ENCODE results near the gene ITGB1BP1. TPM values are rescaled to one million over a fixed set of nuclear protein-coding genes. Genes with fewer than 3 reads are reported as not detected.

ITGB1BP1 gene
- total RNA-seq, 4 donors from 2014 or later = 10.7 to 27.7 (median 21.7) TPM

DNA sequence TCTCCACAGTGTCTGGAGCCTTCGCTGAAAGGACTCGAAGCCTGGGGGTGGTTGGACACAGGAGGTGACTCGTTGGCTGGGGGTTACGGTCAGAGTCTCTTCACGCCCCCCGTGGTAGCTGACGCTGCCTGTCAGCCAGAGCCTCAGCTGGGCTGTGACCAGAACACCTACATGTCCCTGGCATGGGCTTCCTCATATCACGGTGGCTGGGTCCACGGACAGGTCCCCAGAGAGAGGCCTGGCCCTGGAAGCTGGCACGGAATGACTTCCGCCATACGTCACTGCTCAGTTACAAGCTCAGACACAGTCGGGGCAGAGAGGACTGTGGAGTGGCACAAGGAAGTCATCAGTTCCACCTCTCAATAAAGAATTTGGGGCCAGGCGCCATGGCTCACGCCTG is 28.5 kb downstream of the ITGB1BP1 start:
- Histone ChIP-seq H3K9me3 (no peaks in the 10 kb centered on the region), H3K4me1 (no peaks in the 10 kb centered on the region), H3K27ac (no peak overlapping the region), H3K36me3 (peaks cover 0 to under 1% (median 0%) of the 10 kb centered on the region in 4 donors), H3K4me3 (no peak overlapping the region), H3K27me3 (no peaks in the 10 kb centered on the region)
- in situ Hi-C loops (cut with MboI; ENCODE audit: low pct_ligation_motif_present in 1 of 4, low pct_unique_long_range_greater_than_20kb in 1 of 4, low sequenced_read_pairs in 3 of 4) = no loop called here
- intact Hi-C loops (cut with DNase I; ENCODE audit: low total_unique reads) = no loop called here
- 95% methylated on average over 12 of the region's 15 CpGs; no CpG with 5 or more reads in 1 of the 2 donors for WGBS, 2 donors (ENCODE audit: low coverage in 1 of 2)
- TF ChIP-seq, protein P1, sequence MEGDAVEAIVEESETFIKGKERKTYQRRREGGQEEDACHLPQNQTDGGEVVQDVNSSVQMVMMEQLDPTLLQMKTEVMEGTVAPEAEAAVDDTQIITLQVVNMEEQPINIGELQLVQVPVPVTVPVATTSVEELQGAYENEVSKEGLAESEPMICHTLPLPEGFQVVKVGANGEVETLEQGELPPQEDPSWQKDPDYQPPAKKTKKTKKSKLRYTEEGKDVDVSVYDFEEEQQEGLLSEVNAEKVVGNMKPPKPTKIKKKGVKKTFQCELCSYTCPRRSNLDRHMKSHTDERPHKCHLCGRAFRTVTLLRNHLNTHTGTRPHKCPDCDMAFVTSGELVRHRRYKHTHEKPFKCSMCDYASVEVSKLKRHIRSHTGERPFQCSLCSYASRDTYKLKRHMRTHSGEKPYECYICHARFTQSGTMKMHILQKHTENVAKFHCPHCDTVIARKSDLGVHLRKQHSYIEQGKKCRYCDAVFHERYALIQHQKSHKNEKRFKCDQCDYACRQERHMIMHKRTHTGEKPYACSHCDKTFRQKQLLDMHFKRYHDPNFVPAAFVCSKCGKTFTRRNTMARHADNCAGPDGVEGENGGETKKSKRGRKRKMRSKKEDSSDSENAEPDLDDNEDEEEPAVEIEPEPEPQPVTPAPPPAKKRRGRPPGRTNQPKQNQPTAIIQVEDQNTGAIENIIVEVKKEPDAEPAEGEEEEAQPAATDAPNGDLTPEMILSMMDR (IDR thresholded peaks at IDR 0.05) = no peak
- no peak for TF ChIP-seq EP300 (IDR thresholded peaks at IDR 0.05; ENCODE audit: low read depth)
- no peak for DNase-seq

DNA sequence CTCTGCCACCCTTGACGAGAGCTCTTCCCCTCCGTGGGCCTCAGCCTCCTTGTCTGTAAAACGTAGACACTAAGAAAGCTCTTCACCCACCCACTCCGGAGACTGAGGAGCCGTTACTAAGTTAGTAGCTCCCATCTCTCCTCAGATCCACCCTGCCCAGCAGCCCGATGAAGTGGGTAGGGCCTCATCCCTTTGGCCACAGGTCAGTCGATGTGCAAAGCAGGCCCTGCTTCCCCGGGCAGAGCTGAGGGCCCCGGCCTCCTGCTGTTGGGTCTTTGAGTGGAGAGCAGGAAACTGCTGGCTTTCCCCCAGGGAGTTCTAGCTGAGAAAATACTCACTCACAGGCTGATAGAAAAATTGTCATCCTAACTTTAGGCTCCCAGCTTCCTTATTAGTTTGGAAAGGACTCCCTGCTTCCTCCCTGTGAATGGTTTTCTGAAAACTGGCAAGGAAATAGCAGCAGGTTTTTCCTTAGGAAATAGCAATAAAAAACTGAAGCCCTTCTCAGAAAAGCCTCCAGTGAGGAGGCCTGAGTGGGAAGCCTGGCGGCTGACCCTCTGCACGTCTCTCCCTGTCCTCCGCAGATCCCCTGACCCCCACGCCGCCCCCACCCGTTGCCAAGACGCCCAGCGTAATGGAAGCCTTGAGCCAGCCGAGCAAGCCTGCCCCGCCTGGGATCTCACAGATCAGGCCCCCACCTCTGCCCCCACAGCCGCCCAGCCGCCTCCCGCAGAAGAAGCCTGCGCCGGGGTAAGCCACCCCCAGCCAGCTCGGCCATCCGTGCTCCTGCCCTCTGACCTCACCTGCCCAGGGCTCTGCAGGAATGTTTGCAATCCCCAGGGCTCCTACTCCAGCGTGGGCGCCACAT is 30.2 kb downstream of the ITGB1BP1 start:
- Histone ChIP-seq H3K4me3 (no peak overlapping the region), H3K27ac (peak overlapping the region; percentile 3 to 57 (median 26)), H3K36me3 (peaks cover 0 to 17% (median 3%) of the 10 kb centered on the region in 4 donors), H3K9me3 (no peaks in the 10 kb centered on the region), H3K4me1 (no peaks in the 10 kb centered on the region), H3K27me3 (no peaks in the 10 kb centered on the region)
- intact Hi-C loops (cut with DNase I; ENCODE audit: low total_unique reads) = no loop called here
- no peak for DNase-seq
- in situ Hi-C loops (cut with MboI; ENCODE audit: low pct_ligation_motif_present in 1 of 4, low pct_unique_long_range_greater_than_20kb in 1 of 4, low sequenced_read_pairs in 3 of 4) = no loop called here
- 51 to 86% methylated on average over 7 to 28 of the region's 28 CpGs for WGBS, 2 donors (ENCODE audit: low coverage in 1 of 2)
- TF ChIP-seq, protein P1 (IDR thresholded peaks at IDR 0.05) = no peak
- TF ChIP-seq POLR2A (IDR thresholded peaks at IDR 0.05) (no peak), EP300 (IDR thresholded peaks at IDR 0.05; ENCODE audit: low read depth) (no peak), POLR2AphosphoS5 (IDR thresholded peaks at IDR 0.05) (no peak)

DNA sequence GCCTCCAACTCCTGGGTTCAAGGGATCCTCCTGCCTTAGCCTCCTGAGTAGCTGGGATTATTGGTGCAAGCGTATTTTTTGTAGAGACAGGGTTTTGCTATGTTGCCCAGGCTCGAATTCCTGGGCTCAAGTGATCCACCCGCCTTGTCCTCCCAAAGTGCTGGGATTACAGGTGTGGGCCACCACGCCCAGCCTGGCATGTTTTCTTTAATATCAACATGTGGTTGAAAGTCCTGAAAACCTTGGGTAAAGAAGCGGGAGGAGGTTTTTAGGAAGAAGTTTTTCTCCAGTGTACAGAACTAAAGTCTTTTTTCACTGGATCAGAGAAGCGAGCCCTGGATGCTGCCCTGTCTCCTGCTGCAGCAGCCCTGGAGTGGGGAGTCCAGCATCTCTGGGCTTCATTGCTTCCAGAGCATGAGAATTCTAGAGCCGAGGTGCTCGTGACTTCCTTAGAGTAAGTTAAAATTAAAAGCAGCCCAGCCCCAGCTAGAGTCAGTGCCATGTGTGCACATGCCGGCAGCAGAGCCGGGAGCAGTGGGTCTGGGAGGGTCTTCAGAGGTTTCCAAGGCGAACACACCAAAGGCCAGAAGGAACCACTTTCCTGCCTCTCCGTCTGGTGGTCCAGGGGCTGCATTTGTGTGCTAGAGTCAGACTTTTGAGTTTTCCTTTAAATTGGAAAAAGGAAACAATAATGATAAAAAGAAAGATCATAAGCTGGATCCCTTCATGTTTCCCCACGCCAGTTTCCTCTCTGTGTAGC is 31.2 kb downstream of the ITGB1BP1 start:
- H3K27ac ChIP-seq = peak overlapping the region; percentile 3 to 57 (median 26)
- H3K4me3 ChIP-seq = no peak overlapping the region
- no peaks in the 10 kb centered on the region for H3K9me3 ChIP-seq
- no peaks in the 10 kb centered on the region for H3K4me1 ChIP-seq
- intact Hi-C loops (cut with DNase I; ENCODE audit: low total_unique reads) = no loop called here
- TF ChIP-seq, protein P1 (IDR thresholded peaks at IDR 0.05) = no peak
- TF ChIP-seq POLR2AphosphoS5 (IDR thresholded peaks at IDR 0.05) = no peak
- TF ChIP-seq POLR2A (IDR thresholded peaks at IDR 0.05) = no peak
- no peak for TF ChIP-seq EP300 (IDR thresholded peaks at IDR 0.05; ENCODE audit: low read depth)
- peaks cover 0 to 17% (median 3%) of the 10 kb centered on the region in 4 donors for H3K36me3 ChIP-seq
- in situ Hi-C loops (cut with MboI; ENCODE audit: low pct_ligation_motif_present in 1 of 4, low pct_unique_long_range_greater_than_20kb in 1 of 4, low sequenced_read_pairs in 3 of 4) = no loop called here
- DNase-seq = no peak
- no peaks in the 10 kb centered on the region for H3K27me3 ChIP-seq
- 87% methylated on average over 4 to 13 of the region's 13 CpGs for WGBS, 2 donors (ENCODE audit: low coverage in 1 of 2)

DNA sequence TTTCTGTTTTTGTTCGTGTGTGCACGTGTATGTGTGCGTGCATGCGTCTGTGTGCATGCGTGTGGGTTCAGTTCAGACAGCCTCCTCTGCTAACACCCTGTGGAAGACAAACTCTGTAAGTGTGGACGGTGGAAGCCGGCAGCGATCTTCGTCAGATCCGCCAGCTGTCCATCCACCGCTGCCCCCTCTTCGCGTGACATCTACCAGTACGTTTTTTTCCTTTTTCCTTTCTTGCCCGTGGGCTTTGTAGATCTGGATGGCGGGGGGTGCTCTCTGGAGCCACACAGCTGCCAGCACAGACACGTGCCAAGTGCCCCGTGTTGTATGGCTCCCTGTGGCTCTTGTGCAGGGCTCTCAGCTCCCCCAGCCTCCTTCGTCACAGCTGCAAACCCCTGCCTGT is 32.3 kb downstream of the ITGB1BP1 start:
- H3K4me3 ChIP-seq = no peak overlapping the region
- no peaks in the 10 kb centered on the region for H3K27me3 ChIP-seq
- TF ChIP-seq EP300 (IDR thresholded peaks at IDR 0.05; ENCODE audit: low read depth) (no peak), POLR2A (IDR thresholded peaks at IDR 0.05) (no peak), POLR2AphosphoS5 (IDR thresholded peaks at IDR 0.05) (no peak)
- TF ChIP-seq, protein P1 (IDR thresholded peaks at IDR 0.05) = no peak
- intact Hi-C loops (cut with DNase I; ENCODE audit: low total_unique reads) (no loop called here), in situ Hi-C loops (cut with MboI; ENCODE audit: low pct_ligation_motif_present in 1 of 4, low pct_unique_long_range_greater_than_20kb in 1 of 4, low sequenced_read_pairs in 3 of 4) (no loop called here)
- DNase-seq = no peak
- 88 to 91% methylated on average over 4 to 19 of the region's 19 CpGs for WGBS, 2 donors (ENCODE audit: low coverage in 1 of 2)
- peaks cover 0 to 17% (median 3%) of the 10 kb centered on the region in 4 donors for H3K36me3 ChIP-seq
- H3K4me1 ChIP-seq = no peaks in the 10 kb centered on the region
- no peak overlapping the region for H3K27ac ChIP-seq
- H3K9me3 ChIP-seq = no peaks in the 10 kb centered on the region
